Natural killer cell (primary cell): ENCODE results near the gene RERE. TPM values are rescaled to one million over a fixed set of nuclear protein-coding genes. Genes with fewer than 3 reads are reported as not detected.

Experiments
- ATAC-seq, 3 donors: fragments of 150-1000 bp in 2 of 3; fragments of 200-7000 bp in 1 of 3; cut with Tn5 transposase; 1 replicate in 1 of 3; 2 replicates in 2 of 3; pipeline ENCODE4 v1.10.0; 2021; ENCODE audit warnings: mild to moderate bottlenecking in 2 of 3, moderate library complexity in 2 of 3
- DNase-seq, 2 donors: peaks; one replicate each; pipeline versions ENCODE4 v3.0.0 to v3.0.0-alpha.2; 2013 to 2021; ENCODE audit warnings: mixed read lengths in 1 of 2
- H3K27ac ChIP-seq: one replicate; pipeline ENCODE4 v1.5.1; 2013; ENCODE audit warnings: mild to moderate bottlenecking, low read length
- H3K27me3 ChIP-seq: one replicate; pipeline ENCODE4 v1.6.1; 2013; ENCODE audit warnings: low read length; ENCODE audit not compliant: control insufficient read depth, insufficient read depth
- H3K36me3 ChIP-seq: one replicate; pipeline ENCODE4 v1.6.1; 2013; ENCODE audit warnings: low read length; ENCODE audit not compliant: control insufficient read depth, insufficient read depth
- H3K4me1 ChIP-seq: one replicate; pipeline ENCODE4 v1.6.1; 2013; ENCODE audit warnings: low read length; ENCODE audit not compliant: control insufficient read depth, insufficient read depth
- H3K4me3 ChIP-seq: one replicate; pipeline ENCODE4 v1.5.1; 2013; ENCODE audit warnings: low read length
- H3K9me3 ChIP-seq: one replicate; pipeline ENCODE4 v1.6.1; 2013; ENCODE audit warnings: low read length; ENCODE audit not compliant: control insufficient read depth, insufficient read depth
- H3K27ac Mint-ChIP-seq, 2 donors: one replicate each; pipeline ENCODE4 v1.8.0; 2022; ENCODE audit warnings: mild to moderate bottlenecking in 2 of 2, mixed read lengths in 2 of 2, moderate library complexity in 1 of 2
- H3K27me3 Mint-ChIP-seq, 2 donors: one replicate each; pipeline ENCODE4 v1.8.0; 2022; ENCODE audit warnings: low read depth in 2 of 2, mixed read lengths in 2 of 2
- H3K36me3 Mint-ChIP-seq: one replicate; pipeline ENCODE4 v1.8.0; 2022; ENCODE audit warnings: mixed read lengths
- H3K4me1 Mint-ChIP-seq, 2 donors: one replicate each; pipeline ENCODE4 v1.8.0; 2022; ENCODE audit warnings: mixed read lengths in 2 of 2
- H3K4me3 Mint-ChIP-seq: one replicate; pipeline ENCODE4 v1.8.0; 2022; ENCODE audit warnings: mild to moderate bottlenecking, moderate library complexity, mixed read lengths
- H3K9me3 Mint-ChIP-seq, 2 donors: one replicate each; pipeline ENCODE4 v1.8.0; 2022; ENCODE audit warnings: mixed read lengths in 2 of 2
- WGBS: methylation state at CpG from one replicate; pipeline ENCODE4 v1.1.7; 2013; ENCODE audit warnings: missing lambda C conversion rate; ENCODE audit not compliant: insufficient coverage; 5-methylcytosine and 5-hydroxymethylcytosine counted together
- intact Hi-C: fragments of 100-400 bp; cut with micrococcal nuclease; formaldehyde crosslinking; loops from one replicate; pipeline ENCODE4 v1.14.2; 2022
- total RNA-seq, 4 donors: library from RNA; stranded (reverse); fragments of 120-200 nt in 1 of 4; gene quantifications; one replicate each; pipeline versions ENCODE4 v1.2.3 to v1.2.4, GENCODE V29; 2013 to 2022
- TF ChIP-seq, protein P1 (sequence below): fragments of 200-600 bp; IDR thresholded peaks from one replicate; pipeline ENCODE4 v1.8.0; 2022; ENCODE audit warnings: antibody characterized with exemption

RERE gene
- total RNA-seq, 3 donors from 2014 or later (not counting 1 experiment from before 2014, with no cell fraction given), result 67.7 to 76.0 (median 73.0) TPM

- Histone ChIP-seq H3K4me1 (no peaks in the 10 kb centered on the region), H3K9me3 (peaks cover 2% of the 10 kb centered on the region), H3K27ac (no peak overlapping the region), H3K4me3 (no peak overlapping the region), H3K36me3 (no peaks in the 10 kb centered on the region), H3K27me3 (no peaks in the 10 kb centered on the region)
- no peaks in the 10 kb centered on the region for H3K27me3 Mint-ChIP-seq
- H3K36me3 Mint-ChIP-seq, result no peaks in the 10 kb centered on the region
- 100% methylated on average over 2 of the region's 3 CpGs for WGBS
- no peak overlapping the region for H3K27ac Mint-ChIP-seq
- H3K4me1 Mint-ChIP-seq, result peaks cover 11% of the 10 kb centered on the region in 2 donors
- DNase-seq, result no peak
- no peak overlapping the region for H3K4me3 Mint-ChIP-seq
- TF ChIP-seq, protein P1, sequence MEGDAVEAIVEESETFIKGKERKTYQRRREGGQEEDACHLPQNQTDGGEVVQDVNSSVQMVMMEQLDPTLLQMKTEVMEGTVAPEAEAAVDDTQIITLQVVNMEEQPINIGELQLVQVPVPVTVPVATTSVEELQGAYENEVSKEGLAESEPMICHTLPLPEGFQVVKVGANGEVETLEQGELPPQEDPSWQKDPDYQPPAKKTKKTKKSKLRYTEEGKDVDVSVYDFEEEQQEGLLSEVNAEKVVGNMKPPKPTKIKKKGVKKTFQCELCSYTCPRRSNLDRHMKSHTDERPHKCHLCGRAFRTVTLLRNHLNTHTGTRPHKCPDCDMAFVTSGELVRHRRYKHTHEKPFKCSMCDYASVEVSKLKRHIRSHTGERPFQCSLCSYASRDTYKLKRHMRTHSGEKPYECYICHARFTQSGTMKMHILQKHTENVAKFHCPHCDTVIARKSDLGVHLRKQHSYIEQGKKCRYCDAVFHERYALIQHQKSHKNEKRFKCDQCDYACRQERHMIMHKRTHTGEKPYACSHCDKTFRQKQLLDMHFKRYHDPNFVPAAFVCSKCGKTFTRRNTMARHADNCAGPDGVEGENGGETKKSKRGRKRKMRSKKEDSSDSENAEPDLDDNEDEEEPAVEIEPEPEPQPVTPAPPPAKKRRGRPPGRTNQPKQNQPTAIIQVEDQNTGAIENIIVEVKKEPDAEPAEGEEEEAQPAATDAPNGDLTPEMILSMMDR, result no peak
- ATAC-seq, result no peak
- intact Hi-C loops, result no loop called here
- H3K9me3 Mint-ChIP-seq, result no peaks in the 10 kb centered on the region
Observed at GRCh38 chr1:8693107-8693506, 124.3 kb downstream of the RERE start.

- TF ChIP-seq, protein P1, result no peak
- DNase-seq (no peak), ATAC-seq (no peak)
- Mint-ChIP-seq H3K27me3 (no peaks in the 10 kb centered on the region), H3K27ac (no peak overlapping the region), H3K4me3 (no peak overlapping the region), H3K4me1 (peaks cover 18% of the 10 kb centered on the region in 2 donors), H3K36me3 (no peaks in the 10 kb centered on the region), H3K9me3 (no peaks in the 10 kb centered on the region)
- Histone ChIP-seq H3K27me3 (no peaks in the 10 kb centered on the region), H3K4me3 (no peak overlapping the region), H3K27ac (no peak overlapping the region), H3K4me1 (peaks cover 3% of the 10 kb centered on the region), H3K36me3 (no peaks in the 10 kb centered on the region), H3K9me3 (peaks cover 2% of the 10 kb centered on the region)
- 95% methylated on average over 1 of the region's 1 CpG for WGBS
- intact Hi-C loops, result no loop called here
Observed at GRCh38 chr1:8691662-8692061, 125.8 kb downstream of the RERE start.

DNA sequence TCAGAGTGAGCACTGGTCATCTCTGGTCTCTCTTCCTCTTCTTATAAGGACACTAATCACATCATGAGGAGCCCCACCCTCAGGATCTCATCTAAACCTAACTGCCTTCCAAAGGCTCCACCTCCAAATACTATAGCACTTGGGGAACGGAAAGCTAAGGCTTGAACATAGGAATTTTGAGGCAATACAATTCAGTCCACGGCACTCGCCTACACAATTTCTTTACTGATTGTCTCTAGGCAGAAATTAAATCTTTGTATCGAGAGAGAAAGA is 127.3 kb downstream of the RERE start:
- Mint-ChIP-seq H3K27ac (no peak overlapping the region), H3K9me3 (no peaks in the 10 kb centered on the region), H3K4me3 (no peak overlapping the region), H3K36me3 (no peaks in the 10 kb centered on the region), H3K27me3 (no peaks in the 10 kb centered on the region), H3K4me1 (peaks cover 20 to 25% of the 10 kb centered on the region in 2 donors)
- 100% methylated on average over 4 of the region's 4 CpGs for WGBS
- H3K27ac ChIP-seq, result no peak overlapping the region
- no peaks in the 10 kb centered on the region for H3K36me3 ChIP-seq
- H3K9me3 ChIP-seq, result peaks cover 2% of the 10 kb centered on the region
- ATAC-seq (no peak), DNase-seq (no peak)
- H3K4me3 ChIP-seq, result no peak overlapping the region
- no peaks in the 10 kb centered on the region for H3K27me3 ChIP-seq
- TF ChIP-seq, protein P1, result no peak
- intact Hi-C loops, result no loop called here
- peaks cover 3% of the 10 kb centered on the region for H3K4me1 ChIP-seq

- Histone ChIP-seq H3K36me3 (no peaks in the 10 kb centered on the region), H3K4me1 (peaks cover 3% of the 10 kb centered on the region), H3K9me3 (peaks cover 2% of the 10 kb centered on the region), H3K4me3 (no peak overlapping the region), H3K27ac (no peak overlapping the region), H3K27me3 (no peaks in the 10 kb centered on the region)
- ATAC-seq (no peak), DNase-seq (no peak)
- intact Hi-C loops, result no loop called here
- Mint-ChIP-seq H3K36me3 (no peaks in the 10 kb centered on the region), H3K27me3 (no peaks in the 10 kb centered on the region), H3K4me3 (no peak overlapping the region), H3K27ac (no peak overlapping the region), H3K9me3 (no peaks in the 10 kb centered on the region), H3K4me1 (peaks cover 24 to 30% of the 10 kb centered on the region in 2 donors)
- TF ChIP-seq, protein P1, result no peak
- 88% methylated on average over 5 of the region's 6 CpGs for whole genome bisulfite sequencing
Observed at GRCh38 chr1:8689431-8690252, 127.8 kb downstream of the RERE start.
